Activated T-cell treated with anti-CD3 and anti-CD28 coated beads for 24 hours (primary cell): ENCODE results near the gene AIF1L.

Experiments
- DNase-seq: peaks from one replicate; pipeline ENCODE4 v3.0.0-alpha.2; 2020; ENCODE audit warnings: low read depth

Gene AIF1L

GRCh38 chr9:131078427-131079366 is 17.6 kb upstream of the AIF1L start:
- no peak for DNase-seq

GRCh38 chr9:131080589-131080988 is 15.7 kb upstream of the AIF1L start:
- no peak for DNase-seq

GRCh38 chr9:131081868-131082267 is 14.5 kb upstream of the AIF1L start:
- no peak for DNase-seq

- DNase-seq: no peak
Measured at GRCh38 chr9:131082774-131083512, 13.4 kb upstream of the AIF1L start.

- DNase-seq: no peak
Measured at GRCh38 chr9:131084661-131085369, 11.5 kb upstream of the AIF1L start.

GRCh38 chr9:131085370-131086122 is 10.8 kb upstream of the AIF1L start:
- no peak for DNase-seq

GRCh38 chr9:131087354-131087893 is 8.9 kb upstream of the AIF1L start:
- DNase-seq: no peak

GRCh38 chr9:131090025-131090787 is 6.1 kb upstream of the AIF1L start:
- DNase-seq: no peak

- no peak for DNase-seq
Measured at GRCh38 chr9:131091352-131091992, 4.9 kb upstream of the AIF1L start.

- no peak for DNase-seq
Measured at GRCh38 chr9:131092030-131092429, 4.3 kb upstream of the AIF1L start.

- DNase-seq: no peak
Measured at GRCh38 chr9:131092548-131093440, 3.5 kb upstream of the AIF1L start.

GRCh38 chr9:131094015-131094414 is 2.3 kb upstream of the AIF1L start:
- DNase-seq: no peak

- no peak for DNase-seq
Measured at GRCh38 chr9:131094622-131095021, 1.7 kb upstream of the AIF1L start.

GRCh38 chr9:131095666-131096268 is 564 bp upstream of the AIF1L start:
- no peak for DNase-seq

GRCh38 chr9:131097126-131097947 is 1.0 kb downstream of the AIF1L start:
- DNase-seq: no peak

- DNase-seq: no peak
Measured at GRCh38 chr9:131097948-131098278, 1.6 kb downstream of the AIF1L start.

- DNase-seq: no peak
Measured at GRCh38 chr9:131098391-131099101, 2.2 kb downstream of the AIF1L start.
